HepG2 (cell line): ENCODE measurements around the gene DPM2. TPM values are rescaled to one million over a fixed set of nuclear protein-coding genes. Genes with fewer than 3 reads are reported as not detected.

Source experiments
- ATF2 ChIP-seq: sonication (generic); formaldehyde crosslinking; IDR thresholded peaks from 2 replicates; pipeline ENCODE4 v1.4.0; 2020; ENCODE audit warnings: missing genetic modification reagents
- BRCA1 ChIP-seq: sonication (generic); formaldehyde crosslinking; IDR thresholded peaks from 2 replicates; pipeline ENCODE4 v1.4.0; 2020; ENCODE audit warnings: missing genetic modification reagents
- CTCF ChIP-seq: sonication (generic); formaldehyde crosslinking; IDR thresholded peaks from 2 replicates; pipeline ENCODE4 v1.5.0; 2020; ENCODE audit warnings: mild to moderate bottlenecking, missing genetic modification reagents, moderate library complexity
- DPF2 ChIP-seq: sonication (generic); formaldehyde crosslinking; IDR thresholded peaks from 2 replicates; pipeline ENCODE4 v1.4.0; 2020; ENCODE audit warnings: mild to moderate bottlenecking, low read depth, missing genetic modification reagents, borderline replicate concordance
- FOXK1 ChIP-seq: sonication (generic); formaldehyde crosslinking; IDR thresholded peaks from 2 replicates; pipeline ENCODE4 v1.4.0; 2020; ENCODE audit warnings: low read depth, missing genetic modification reagents, borderline replicate concordance
- KDM5A ChIP-seq: fragments of 200-600 bp; sonication (generic); IDR thresholded peaks from 2 replicates; pipeline ENCODE4 v1.7.0; 2018; ENCODE audit warnings: antibody characterized with exemption, mild to moderate bottlenecking, low read length, borderline replicate concordance
- NCOA2 ChIP-seq: sonication (generic); formaldehyde crosslinking; IDR thresholded peaks from 2 replicates; pipeline ENCODE4 v1.8.0; 2022; ENCODE audit warnings: inconsistent platforms
- NFIC ChIP-seq: IDR thresholded peaks from 2 replicates; pipeline ENCODE4 v1.6.1; 2012; ENCODE audit warnings: mild to moderate bottlenecking, low read length, inconsistent platforms
- NR2C2 ChIP-seq: sonication (generic); formaldehyde crosslinking; IDR thresholded peaks from 2 replicates; pipeline ENCODE4 v1.4.0; 2020; ENCODE audit warnings: missing genetic modification reagents, mild to moderate bottlenecking, moderate library complexity, borderline replicate concordance
- PAX8 ChIP-seq: sonication (generic); formaldehyde crosslinking; IDR thresholded peaks from 2 replicates; pipeline ENCODE4 v1.8.0; 2022; ENCODE audit warnings: mild to moderate bottlenecking, missing genetic modification reagents, borderline replicate concordance
- POLR2AphosphoS5 ChIP-seq: IDR thresholded peaks from 2 replicates; pipeline ENCODE4 v1.6.1; 2012; ENCODE audit warnings: low read depth, low read length
- SSRP1 ChIP-seq: IDR thresholded peaks from 2 replicates; pipeline ENCODE4 v1.6.1; 2016; ENCODE audit warnings: control low read depth
- TFDP1 ChIP-seq: IDR thresholded peaks from 2 replicates; pipeline ENCODE4 v1.6.1; 2016; ENCODE audit warnings: missing compliant biosample characterization, missing genetic modification reagents, borderline replicate concordance
- TOPORS ChIP-seq: sonication (generic); formaldehyde crosslinking; IDR thresholded peaks from 2 replicates; pipeline ENCODE4 v1.8.0; 2023; ENCODE audit warnings: mild to moderate bottlenecking, missing genetic modification reagents
- TP53 ChIP-seq: sonication (generic); formaldehyde crosslinking; conservative IDR thresholded peaks from 2 replicates; pipeline ENCODE4 v1.4.0; 2020; ENCODE audit warnings: missing genetic modification reagents
- ZNF337 ChIP-seq: sonication (generic); formaldehyde crosslinking; IDR thresholded peaks from 2 replicates; pipeline ENCODE4 v1.5.1; 2020; ENCODE audit warnings: missing genetic modification reagents, low read depth, mild to moderate bottlenecking, borderline replicate concordance
- ZNF530 ChIP-seq: sonication (generic); formaldehyde crosslinking; IDR thresholded peaks from 2 replicates; pipeline ENCODE4 v1.5.0; 2020; ENCODE audit warnings: low read depth, mild to moderate bottlenecking, missing genetic modification reagents
- ZNF609 ChIP-seq: sonication (generic); formaldehyde crosslinking; IDR thresholded peaks from 2 replicates; pipeline ENCODE4 v1.4.0; 2020; ENCODE audit warnings: mild to moderate bottlenecking, missing genetic modification reagents, borderline replicate concordance
- ZNF816 ChIP-seq: sonication (generic); formaldehyde crosslinking; IDR thresholded peaks from 2 replicates; pipeline ENCODE4 v1.8.0; 2022; ENCODE audit warnings: missing genetic modification reagents, mild to moderate bottlenecking, borderline replicate concordance
- ZSCAN9 ChIP-seq: IDR thresholded peaks from 2 replicates; pipeline ENCODE4 v1.6.1; 2016; ENCODE audit warnings: borderline replicate concordance
- polyA plus RNA-seq, 8 experiments: library from polyadenylated mRNA; depleted of rRNA in 3 of 8; stranded (reverse) in 7 of 8; unstranded in 1 of 8; fragments of >200 nt; fragmentation: Illumina TruSeq in 4 of 8; extraction: Trizol in 4 of 8; gene quantifications; 2 replicates each; pipeline versions ENCODE4 v1.2.1 to v1.2.3, GENCODE V29; 2011 to 2016; ENCODE audit warnings: low read depth in 4 of 8, missing spikeins in 1 of 8, mixed read lengths in 1 of 8; ENCODE audit not compliant: insufficient read depth in 1 of 8
- total RNA-seq, 5 experiments: library from RNA; depleted of rRNA; stranded (reverse); fragments of >200 nt; fragmentation: Illumina TruSeq; extraction: Trizol; gene quantifications; 2 replicates each; pipeline ENCODE4 v1.2.3, GENCODE V29; 2016; ENCODE audit warnings: low read depth in 1 of 5

The DPM2 gene
- total and polyA plus RNA-seq, 2 of the 13 experiments (the other 11 are each of a cell fraction or from before 2014, with no cell fraction given) = 24.8 to 35.3 TPM

GRCh38 chr9:127955294-127956015, 17.8 kb upstream of the DPM2 start (continued):
- TF ChIP-seq ZNF816 (CRISPR knock-in tag) = no peak
- no peak for TF ChIP-seq PAX8 (CRISPR knock-in tag)
- TF ChIP-seq POLR2AphosphoS5 = no peak
- TF ChIP-seq ZNF337 (CRISPR knock-in tag) = no peak
- TF ChIP-seq ZNF609 (CRISPR knock-in tag) = peak; percentile 43; the same call in 1 of the 2 replicates
- TF ChIP-seq TOPORS (CRISPR knock-in tag) = no peak
- no peak for TF ChIP-seq TFDP1 (CRISPR knock-in tag)
- peak; percentile 83 for TF ChIP-seq CTCF (CRISPR knock-in tag)
- no peak for TF ChIP-seq NCOA2 (CRISPR knock-in tag)
- peak; percentile 31; the same call in 1 of the 2 replicates for TF ChIP-seq FOXK1 (CRISPR knock-in tag)
- peak; percentile 61 for TF ChIP-seq DPF2
- 0 out of 2 replicates have a peak, but pooled peaks have one; percentile 35 for TF ChIP-seq NR2C2 (CRISPR knock-in tag)
- TF ChIP-seq SSRP1 (CRISPR knock-in tag) = no peak
- 0 out of 2 replicates have a peak, but pooled peaks have one; percentile 55 for TF ChIP-seq ZSCAN9 (CRISPR knock-in tag)
- no peak for TF ChIP-seq NFIC
- no peak for TF ChIP-seq ZNF530 (CRISPR knock-in tag)
- TF ChIP-seq ATF2 = peak; percentile 70; the same call in 1 of the 2 replicates
- no peak for TF ChIP-seq BRCA1 (CRISPR knock-in tag)
- TF ChIP-seq KDM5A = no peak
- no peak for TF ChIP-seq TP53 (CRISPR knock-in tag)
